Hematopoietic multipotent progenitor cell treated with erythropoietin and hydrocortisone succinate and interleukin-3 and kit ligand, for 4 days (in vitro differentiated cells): Measurements from ENCODE around the gene EFCAB7.
A peak's percentile ranks its signal among the peaks of the same experiment; 100 is the strongest.

Experiments used
- DNase-seq: peaks from one replicate; pipeline ENCODE4 v3.0.0-alpha.2; 2015

The EFCAB7 gene, protein sequence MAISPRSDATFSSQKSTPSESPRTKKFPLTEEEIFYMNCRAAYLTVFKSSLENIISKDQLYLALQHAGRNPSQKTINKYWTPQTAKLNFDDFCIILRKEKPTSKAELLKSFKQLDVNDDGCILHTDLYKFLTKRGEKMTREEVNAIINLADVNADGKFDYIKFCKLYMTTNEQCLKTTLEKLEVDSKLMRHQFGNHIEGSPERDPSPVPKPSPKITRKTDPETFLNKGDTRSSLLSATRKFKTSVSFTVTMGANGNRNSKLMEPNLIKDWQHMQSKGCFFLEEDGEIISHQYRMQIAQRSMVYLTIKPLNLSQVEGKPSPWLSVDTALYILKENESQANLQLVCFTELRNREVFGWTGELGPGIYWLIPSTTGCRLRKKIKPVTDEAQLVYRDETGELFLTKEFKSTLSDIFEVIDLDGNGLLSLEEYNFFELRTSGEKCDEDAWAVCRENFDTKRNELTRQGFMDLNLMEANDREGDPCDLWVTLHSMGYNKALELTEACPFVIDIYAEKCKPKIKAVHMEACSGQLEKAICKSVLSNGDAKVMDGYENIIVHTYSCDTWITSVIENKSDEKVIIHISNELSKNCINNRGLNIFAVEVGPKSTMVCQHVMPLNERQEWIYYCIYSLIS

DNA sequence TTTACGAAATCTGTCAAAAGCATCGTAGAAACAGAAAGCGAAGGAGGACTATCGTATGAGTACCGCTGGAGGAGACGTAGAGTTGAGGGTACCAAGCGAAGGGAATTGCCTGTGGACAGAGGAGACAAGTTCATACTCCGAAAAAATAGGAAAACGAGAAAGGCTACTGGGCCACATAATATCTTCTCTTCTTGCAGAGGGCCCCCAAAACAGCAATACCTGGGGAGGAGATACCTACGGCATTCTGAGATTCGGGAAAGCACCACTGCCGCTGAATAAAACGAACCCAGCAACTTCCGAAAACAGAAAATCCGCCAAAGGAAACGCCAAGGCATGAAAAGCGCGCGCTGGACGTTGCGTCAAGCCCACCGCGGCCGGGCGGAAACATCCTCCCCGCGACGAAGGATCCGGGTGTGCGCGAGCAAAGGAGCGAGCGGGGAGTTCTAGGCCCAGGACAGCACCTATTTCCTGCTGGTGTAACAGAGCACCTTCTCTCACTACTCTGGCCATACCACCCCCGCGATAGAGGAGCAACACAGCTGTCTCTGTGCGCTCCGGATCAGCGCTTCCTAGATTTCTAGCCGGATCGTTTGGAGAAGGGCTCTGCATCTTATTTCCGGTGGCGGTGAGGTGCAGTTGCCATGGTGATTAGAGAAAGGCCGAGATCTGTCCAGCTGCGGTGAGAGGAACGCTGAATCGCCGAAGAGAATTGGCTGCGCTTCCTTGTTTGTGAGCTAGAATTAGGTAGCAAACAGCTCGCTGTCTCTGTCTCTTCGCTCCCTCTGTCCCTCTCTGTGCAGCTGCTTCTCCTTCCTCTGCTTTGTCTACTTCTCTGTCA, at the start of gene EFCAB7, which contains the start of gene ITGB3BP:
Gene EFCAB7 (plus strand): TSS at position 635 of the 838 bp plus-strand sequence. CDS start 2,048 bp downstream, outside the sequence.
Gene ITGB3BP (minus strand): TSS at position 335 of the 838 bp plus-strand sequence. CDS start 92 bp downstream, at position 243.
- DNase-seq, result peak; percentile 96

DNA sequence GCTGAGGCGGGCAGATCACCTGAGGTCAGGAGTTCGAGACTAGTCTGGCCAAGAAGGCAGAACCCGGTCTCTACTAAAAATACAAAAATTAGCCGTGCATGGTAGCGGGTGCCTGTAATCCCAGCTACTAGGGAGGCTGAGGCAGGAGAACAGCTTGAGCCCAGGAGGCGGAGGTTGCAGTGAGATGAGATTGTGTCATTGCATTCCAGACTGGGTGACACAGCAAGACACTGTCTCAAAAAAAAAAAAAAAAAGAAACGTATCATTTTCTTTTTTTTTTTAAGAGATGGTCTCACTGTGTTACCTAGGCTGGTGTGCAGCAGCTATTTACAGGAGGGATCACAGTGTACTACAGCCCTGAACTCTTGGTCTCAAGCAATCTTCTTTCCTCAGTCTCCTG, 47.6 kb upstream of the EFCAB7 start:
- no peak for DNase-seq

DNA sequence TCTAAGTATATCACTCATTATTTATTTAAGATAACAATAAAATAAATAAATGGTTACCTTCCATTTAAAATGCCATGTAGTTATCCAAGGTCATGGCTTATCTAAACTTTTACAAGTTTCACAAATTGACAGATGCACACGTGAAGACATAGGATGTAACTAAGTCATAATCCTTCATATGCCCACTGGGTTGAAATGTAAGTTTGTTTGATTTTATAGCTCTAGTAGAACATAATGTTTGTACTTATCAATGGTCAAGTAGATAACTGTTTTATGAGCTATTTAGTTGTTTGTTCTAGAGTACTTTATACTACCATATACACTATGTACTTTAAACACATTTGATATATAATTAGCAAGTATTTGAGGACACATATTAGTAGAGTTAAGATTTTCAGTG, 43.3 kb upstream of the EFCAB7 start:
- no peak for DNase-seq

DNA sequence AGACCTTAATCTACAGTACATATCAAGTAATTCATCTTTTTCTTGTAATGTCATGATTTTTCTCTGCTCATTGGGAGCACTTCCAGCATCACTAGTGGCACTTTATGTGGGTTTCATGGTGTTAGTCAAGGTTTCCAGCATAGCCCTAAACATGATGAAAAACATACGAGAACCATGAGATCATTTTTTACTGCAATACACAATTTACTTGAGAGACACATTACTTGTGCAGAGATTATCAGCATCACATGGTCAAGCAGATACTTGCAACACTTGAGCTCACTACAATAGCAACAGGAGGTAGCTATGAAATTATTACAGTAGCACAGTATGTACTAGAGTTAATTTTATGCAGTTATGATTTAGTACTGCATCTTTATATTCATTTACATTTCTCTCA, 36.7 kb upstream of the EFCAB7 start:
- no peak for DNase-seq

DNA sequence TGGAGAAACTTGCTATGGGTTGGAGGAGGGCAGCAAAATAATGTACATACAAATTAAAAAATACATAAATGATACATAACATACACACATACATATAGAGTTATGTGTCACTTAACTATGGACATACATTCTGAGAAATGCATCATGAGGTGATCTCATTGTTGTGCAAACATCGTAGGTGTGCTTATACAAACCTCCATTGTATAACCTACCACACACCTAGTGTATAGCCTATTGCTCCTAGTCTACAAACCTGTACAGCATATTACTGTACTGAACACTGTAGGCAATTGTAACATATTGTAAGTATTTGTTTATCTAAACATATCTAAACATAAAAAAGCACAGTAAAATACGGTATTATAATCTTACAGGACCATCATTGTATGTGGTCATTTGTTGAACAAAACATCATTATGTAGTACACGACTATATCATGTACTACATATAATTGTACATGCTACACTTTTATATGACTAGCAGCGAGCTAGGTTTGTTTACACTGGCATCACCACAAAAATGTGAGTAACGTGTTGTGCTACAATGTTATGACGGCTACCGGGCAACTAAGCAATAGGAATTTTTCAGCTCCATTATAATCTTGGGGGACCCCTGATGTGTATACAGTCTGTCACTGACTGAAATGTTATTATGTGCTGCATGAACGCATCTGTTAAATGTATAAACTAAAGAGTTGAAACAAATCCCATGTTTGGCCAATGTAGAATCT, 35.8 kb upstream of the EFCAB7 start:
- no peak for DNase-seq

DNA sequence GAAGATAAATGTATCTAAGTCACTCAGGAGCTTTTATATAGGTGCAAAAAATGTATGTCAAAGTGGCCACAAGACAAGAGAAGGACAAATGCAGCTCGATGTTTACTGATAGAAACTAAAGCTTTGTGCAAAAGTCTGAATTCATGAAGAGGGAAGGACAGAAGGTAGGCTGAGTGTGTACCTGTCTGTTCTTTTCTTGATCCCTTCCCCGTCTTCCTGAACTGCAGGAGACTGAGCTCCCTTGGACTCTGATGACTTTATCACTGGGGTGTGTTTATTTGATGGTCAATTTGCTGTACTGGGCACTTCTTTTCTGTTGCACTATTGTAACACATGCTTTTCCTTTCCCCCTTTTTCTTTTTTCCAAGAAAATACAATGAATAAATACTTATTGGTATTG, 25.7 kb upstream of the EFCAB7 start:
- DNase-seq, result no peak

DNA sequence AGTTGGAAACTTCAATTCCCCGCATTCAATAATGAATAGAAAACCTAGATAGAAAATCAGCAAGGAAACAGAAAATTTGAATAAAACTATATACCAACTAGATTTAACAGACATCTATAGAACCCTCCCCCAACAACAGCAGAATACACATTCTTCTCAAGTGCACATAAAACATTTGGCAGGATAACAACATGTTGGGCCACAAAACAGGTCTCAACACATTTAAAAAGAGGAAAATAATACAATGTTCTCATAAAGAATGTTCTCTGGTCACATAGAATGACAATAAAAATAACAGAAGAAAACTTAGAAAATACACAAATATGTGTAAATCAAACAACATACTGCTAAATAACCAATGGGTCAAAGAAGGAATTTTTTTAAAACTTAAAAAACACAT, 25.2 kb upstream of the EFCAB7 start:
- no peak for DNase-seq

DNA sequence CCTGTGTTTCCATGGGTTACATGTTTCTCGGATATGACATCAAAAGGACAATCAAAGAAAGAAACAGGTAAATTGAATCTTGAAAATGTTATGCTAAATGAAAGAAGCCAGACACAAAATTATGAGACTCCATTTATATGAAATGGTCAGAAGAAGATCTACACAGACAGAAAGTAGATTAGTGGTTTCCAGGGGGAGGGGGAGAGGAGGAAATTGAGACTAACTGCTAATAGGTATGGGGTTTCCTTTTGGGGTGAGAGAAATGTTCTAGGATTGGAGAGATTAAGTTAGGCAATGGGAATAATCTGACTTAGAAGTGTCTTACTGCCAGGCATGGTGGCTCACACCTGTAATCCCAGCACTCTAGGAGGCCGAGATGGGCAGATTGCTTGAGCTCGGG, 22.1 kb upstream of the EFCAB7 start:
- DNase-seq, result no peak

DNA sequence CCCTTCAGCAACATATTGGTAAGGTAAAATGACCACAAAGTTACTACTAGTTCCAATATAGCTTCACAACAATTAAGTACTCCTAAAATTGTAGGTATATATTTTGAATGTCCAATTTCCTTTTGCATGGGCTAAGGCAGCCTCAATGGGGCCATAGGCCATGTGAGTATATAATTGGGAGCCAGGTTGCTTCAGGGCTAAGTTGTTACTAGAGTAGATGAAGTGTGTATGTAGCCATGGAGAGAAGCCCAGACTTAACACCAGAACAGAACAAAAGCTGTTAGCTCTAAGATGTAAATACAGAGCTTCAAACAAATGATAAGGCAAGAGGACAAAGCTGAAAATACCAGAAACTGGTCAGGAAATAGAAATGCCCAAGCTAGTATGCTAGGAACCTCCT, 16.5 kb upstream of the EFCAB7 start:
- no peak for DNase-seq

DNA sequence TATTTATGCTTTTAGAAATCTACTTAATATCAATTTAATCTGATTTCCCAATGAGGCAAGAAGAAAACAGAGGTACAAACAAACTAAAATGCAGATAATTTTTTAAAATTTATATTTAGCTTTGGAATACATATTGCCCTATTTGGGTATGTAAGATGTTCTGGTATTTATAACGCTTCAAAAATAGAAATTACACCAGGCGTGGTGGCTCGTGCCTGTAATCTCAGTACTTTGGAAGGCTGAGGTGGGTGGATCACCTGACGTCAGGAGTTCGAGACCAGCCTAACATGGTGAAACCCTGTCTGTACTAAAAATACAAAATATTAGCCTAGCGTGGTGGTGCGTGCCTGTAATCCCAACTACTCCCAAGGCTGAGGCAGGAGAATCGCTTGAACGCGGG, 13.6 kb upstream of the EFCAB7 start:
- no peak for DNase-seq

DNA sequence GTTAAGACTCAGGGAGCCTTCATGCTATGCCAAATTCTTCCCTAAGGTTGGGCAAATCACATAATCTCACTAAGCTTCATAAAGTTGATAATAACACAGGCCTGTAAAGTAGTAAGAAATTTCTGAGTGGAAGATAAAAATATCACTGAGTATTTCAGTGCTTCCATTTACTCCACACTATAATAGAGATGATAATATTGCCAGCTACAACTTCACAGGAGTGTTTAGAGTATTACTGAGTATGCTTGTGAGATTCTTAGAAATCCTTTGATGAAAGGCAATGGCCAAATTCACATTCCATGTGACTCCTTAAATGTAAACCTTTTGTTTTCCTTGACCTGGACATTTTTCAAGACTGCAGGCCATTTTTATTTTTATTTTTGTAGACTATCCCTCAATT, 10.7 kb upstream of the EFCAB7 start:
- DNase-seq, result no peak

DNA sequence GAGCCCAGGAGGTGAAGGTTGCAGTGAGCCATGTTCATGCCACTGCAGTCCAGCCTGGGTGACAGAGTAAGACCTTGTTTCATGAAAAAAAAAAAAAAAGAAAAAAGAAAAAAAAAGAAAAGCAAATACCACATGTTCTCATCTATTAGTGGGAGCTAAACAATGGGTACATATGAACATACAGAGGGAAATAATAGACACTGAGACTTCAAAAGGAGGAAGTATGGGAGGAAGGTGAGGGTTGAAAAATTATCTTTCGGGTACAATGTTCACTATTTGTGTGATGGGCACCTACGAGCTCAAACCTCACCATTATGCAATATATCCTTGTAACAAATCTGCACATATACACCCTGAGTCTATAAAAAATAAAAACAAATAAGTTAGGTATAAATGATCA, 6.7 kb upstream of the EFCAB7 start:
- peak; percentile 7 for DNase-seq

DNA sequence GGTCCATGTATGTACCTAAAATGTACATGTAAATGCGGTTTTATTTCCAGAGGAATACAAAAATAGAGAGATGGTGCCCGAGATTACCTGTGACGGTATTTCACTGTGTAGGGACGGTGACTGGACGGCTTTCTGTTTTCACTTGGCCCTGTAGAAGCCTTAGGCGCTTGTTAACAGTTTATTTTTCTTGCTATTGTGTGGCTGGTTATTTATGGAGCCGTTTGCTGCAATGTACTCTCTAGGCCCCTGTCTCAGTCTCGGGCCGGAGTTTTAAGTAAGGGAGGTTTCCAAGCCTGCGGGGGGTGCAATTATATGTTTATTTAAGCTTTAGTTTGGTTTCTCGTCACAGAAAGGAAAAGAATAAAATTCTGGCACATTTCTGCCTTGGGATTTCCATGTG, 413 bp downstream of the EFCAB7 start:
- DNase-seq, result no peak

DNA sequence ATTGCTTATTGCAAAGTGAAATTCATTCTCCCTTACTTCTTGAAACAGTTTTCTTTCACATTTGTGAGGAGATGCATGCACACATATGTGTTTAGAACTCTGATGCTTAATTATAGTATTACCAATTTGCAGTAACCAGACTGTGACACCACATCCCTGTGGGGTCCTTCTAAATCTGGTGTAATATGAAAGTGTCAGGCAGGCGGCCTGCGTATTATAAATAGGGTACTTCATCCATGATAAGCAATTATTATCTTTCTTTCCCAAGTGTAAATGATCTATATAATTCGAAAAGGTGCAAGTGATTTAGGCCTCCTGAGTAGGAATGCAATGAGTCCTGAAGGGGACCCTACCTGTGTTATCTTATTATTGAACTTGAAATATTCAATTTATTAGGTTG, 876 bp downstream of the EFCAB7 start:
- DNase-seq, result peak; percentile 29

DNA sequence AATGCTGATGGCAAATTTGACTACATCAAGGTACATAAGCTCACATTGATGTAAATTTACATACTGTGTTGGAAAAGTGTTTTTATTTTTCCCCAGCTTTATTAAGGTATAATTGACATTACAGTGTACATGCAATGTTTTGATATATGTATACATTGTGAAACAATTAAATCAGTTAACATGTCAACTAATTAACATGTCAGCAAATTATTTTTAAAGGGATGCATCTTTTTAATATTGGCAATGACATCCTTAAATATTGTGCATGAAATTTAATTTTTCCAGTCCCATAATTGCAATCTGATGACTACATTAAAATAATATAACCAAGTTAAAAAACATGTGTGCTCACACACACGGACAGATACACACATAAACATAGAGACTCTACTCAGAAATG, 9.4 kb downstream of the EFCAB7 start:
- no peak for DNase-seq

DNA sequence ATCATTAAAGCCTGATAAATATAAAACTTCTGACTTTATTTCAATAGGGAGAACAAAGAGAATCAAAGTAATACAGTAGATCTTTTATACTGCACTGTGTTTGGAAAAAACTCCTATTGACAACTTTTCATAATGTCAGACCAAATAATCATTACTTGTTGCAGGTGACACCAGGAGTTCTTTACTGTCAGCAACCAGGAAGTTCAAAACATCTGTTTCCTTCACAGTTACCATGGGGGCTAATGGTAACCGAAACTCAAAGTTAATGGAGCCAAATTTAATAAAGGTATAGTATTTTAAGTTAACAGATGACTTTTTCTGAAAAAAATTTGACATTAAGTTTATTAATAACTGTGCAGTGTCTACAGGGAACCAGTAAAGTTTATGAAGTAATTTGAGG, 10.6 kb downstream of the EFCAB7 start:
- DNase-seq, result no peak

DNA sequence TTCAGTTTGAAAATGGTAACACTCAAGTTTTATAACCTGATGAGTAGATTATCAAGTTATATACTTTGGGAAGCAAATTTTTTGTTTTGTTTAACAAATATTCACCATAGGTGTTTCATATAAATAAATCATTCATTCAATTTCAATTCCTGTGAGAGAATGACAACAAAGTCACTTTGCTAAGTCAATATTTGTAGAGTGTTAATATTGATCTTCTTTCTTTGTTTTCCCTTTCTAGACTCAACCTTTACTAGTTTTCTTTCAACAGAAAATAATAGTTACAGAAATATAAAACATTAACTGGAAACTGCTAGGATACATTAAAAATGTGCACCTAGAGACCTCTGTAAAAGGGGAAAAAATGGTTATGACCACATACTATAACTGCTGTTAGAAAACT, 11.1 kb downstream of the EFCAB7 start:
- DNase-seq, result no peak

DNA sequence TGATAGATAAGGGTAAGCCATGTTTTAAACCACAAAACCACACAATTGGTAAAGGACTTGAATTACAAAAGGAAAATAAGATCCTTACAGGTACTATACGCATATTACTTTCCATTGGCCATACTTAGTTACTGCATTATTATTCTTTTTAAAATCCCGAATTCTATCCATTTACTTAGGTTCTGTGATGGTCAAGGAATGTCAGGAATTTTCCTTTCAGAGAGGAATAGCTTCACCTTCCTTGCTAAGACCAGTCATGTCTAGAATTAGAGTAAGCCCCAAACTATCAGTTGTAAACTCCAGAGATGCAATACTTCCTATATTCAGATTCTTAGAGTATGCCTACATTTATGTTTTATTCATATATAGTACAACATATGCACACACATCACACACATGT, 13.7 kb downstream of the EFCAB7 start:
- no peak for DNase-seq

DNA sequence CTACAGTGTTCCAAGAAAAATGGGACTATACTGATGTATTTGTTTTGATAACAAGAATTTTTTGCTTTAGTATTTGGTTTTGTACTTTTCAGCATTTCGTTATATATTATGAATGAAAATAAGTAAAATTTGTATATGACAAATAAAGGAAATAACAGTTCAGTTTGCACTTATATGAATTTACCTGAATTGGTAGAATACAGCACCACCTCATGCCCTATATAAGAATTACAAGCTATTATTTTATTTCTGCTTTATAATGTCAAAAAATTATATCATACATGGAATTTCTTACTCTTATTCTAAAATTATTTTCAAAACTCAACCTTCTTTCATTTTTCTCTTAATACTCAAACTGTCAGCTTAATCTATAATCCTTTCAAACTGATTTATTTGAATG, 14.6 kb downstream of the EFCAB7 start:
- peak; percentile 62 for DNase-seq

DNA sequence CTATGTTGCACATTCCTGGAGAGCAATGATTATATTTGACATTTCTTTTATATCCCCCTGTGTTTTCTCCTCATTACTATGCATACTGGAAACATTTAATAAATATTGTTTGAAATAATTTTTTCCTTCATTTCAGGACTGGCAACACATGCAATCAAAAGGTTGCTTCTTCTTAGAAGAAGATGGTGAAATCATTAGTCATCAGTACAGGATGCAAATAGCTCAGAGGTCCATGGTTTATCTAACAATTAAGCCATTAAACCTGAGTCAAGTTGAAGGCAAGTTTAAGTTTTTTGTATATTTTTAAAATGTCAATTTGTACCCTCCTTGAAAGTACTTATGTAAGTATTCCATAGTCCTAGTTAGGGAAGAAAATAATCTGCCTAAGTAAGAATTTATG, 22.5 kb downstream of the EFCAB7 start:
- no peak for DNase-seq

DNA sequence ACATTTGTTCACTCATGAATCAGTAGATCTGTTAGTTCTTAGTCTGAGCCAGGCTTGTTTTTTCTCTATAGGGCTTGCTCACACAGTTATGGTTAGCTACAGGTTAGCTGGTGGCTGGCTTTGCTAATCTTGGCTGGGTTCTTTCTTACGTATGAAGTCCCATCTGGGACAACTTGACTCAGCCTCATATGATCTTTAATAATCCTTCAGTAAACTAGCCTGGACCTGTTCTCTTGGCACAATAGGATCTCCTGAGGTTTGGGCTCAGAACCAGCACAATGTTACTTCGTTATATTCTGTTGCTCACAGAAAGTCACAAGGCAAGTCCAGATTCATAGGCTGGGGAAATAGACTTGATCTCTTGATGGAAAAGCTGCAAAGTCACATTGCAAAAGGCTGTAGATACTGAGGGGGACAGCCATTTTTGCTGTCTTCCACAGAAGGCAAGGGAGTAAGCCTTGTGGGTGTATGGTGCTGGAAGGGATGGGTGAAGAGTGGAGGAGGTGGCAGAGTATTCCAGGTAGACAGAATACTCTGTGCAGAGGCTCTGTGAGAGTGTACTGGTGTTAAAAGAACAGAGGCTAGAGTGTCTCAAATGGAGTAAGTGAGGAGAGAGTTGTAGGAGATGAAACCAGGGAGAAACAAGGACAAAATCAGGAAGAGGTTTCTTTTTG, 24.4 kb downstream of the EFCAB7 start:
- DNase-seq, result no peak

DNA sequence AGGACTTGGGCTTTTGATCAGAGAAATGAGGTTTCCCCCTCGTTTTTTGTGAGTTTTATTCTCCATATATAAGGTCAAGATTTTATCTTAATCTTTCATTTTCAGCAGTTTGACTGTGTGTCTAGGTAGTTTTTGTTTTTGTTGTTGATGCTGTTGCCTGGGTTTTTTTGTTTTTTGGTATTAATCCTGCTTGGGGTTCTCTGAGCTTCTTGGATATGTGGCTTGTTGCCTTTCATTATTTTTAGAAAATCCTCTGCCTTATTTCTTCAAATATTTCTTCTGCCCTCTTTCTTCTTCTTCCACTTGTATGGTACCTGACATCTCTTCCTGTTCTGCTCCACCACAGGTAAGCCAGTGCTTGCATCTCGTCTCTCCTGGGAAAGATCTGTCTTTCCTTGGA, 25.0 kb downstream of the EFCAB7 start:
- DNase-seq, result no peak
